NT2/D1 (cell line): ENCODE data around the gene EML6.
A peak's percentile ranks its signal among the peaks of the same experiment; 100 is the strongest.

Source experiments
- DNase-seq: peaks from one replicate; pipeline ENCODE4 v3.0.0-alpha.2; 2011; ENCODE audit warnings: low read depth, low spot score
- H3K27me3 ChIP-seq: 2 replicates; pipeline ENCODE4 v1.6.0; 2011; ENCODE audit warnings: mild to moderate bottlenecking; ENCODE audit not compliant: insufficient read length, insufficient read depth
- H3K36me3 ChIP-seq: 2 replicates; pipeline ENCODE4 v1.6.1; 2011; ENCODE audit warnings: mild to moderate bottlenecking, low read length, mixed read lengths; ENCODE audit not compliant: insufficient read depth, insufficient read length
- H3K4me1 ChIP-seq: 2 replicates; pipeline ENCODE4 v1.5.1; 2011; ENCODE audit not compliant: insufficient read depth, insufficient read length
- H3K4me3 ChIP-seq: 2 replicates; pipeline ENCODE4 v1.5.1; 2011; ENCODE audit warnings: low read depth; ENCODE audit not compliant: insufficient read length
- H3K9ac ChIP-seq: 2 replicates; pipeline ENCODE4 v1.6.0; 2011; ENCODE audit warnings: low read depth; ENCODE audit not compliant: insufficient read length
- H3K9me3 ChIP-seq: 2 replicates; pipeline ENCODE4 v1.5.1; 2011; ENCODE audit warnings: mild to moderate bottlenecking, low read length; ENCODE audit not compliant: insufficient read depth
- SUZ12 ChIP-seq: IDR thresholded peaks from 2 replicates; pipeline ENCODE4 v1.6.1; 2011; ENCODE audit not compliant: insufficient read length, insufficient read depth; ENCODE audit errors: extremely low read depth
- YY1 ChIP-seq: IDR thresholded peaks from 2 replicates; pipeline ENCODE4 v1.6.1; 2011; ENCODE audit not compliant: insufficient read length, insufficient read depth
- ZNF274 ChIP-seq: IDR thresholded peaks from 2 replicates; pipeline ENCODE4 v1.6.1; 2011; ENCODE audit warnings: mild to moderate bottlenecking, low read depth, low read length

EML6 gene

DNA sequence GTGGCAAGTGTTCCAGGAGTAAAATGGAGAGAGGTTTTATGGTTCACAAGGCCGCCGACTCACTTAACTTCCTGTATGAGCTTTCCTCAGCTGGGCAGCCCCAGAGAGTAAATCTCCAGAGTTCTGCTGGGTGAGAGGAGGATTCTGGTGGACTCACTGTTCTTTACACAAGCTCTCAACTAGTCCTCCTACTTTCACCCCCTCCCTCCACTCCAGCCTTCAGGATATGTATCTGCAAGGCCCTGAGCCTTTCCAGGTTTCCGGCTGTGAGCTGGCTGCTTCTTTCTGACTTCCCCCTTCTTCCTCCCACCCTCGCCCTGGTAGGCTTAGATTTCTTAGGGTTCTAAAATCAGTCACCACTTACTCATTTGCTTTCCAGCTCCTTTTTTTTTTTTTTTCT is 34.0 kb downstream of the EML6 start:
- Histone ChIP-seq H3K36me3 (no peaks in the 10 kb centered on the region), H3K4me1 (peaks cover 2% of the 10 kb centered on the region), H3K4me3 (no peak overlapping the region), H3K27me3 (no peaks in the 10 kb centered on the region), H3K9ac (no peak overlapping the region), H3K9me3 (no peaks in the 10 kb centered on the region)
- no peak for TF ChIP-seq YY1
- no peak for TF ChIP-seq SUZ12
- no peak for TF ChIP-seq ZNF274
- DNase-seq, result peak; percentile 11

DNA sequence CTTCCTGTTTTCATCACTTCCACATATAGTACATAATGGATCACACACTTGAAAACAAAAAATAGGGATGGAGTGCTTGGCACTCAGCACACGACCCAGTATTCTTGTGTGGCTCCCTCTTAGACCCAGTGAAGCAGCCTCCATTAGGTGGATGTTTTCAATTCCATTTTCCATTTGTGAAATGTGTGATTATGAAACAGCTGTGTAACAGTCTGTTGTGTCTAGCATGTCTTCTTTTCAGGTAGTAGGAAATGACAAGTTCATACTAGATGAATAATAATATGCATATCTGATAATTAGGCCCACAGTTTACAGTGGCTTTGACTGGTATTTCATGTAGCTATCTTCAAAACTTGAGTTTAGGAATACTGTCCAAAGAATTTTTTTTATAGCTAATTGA is 35.5 kb downstream of the EML6 start:
- H3K9me3 ChIP-seq, result no peaks in the 10 kb centered on the region
- H3K4me3 ChIP-seq, result no peak overlapping the region
- no peak for TF ChIP-seq ZNF274
- no peak for TF ChIP-seq YY1
- TF ChIP-seq SUZ12, result no peak
- peaks cover 2% of the 10 kb centered on the region for H3K4me1 ChIP-seq
- H3K27me3 ChIP-seq, result no peaks in the 10 kb centered on the region
- no peak for DNase-seq
- H3K36me3 ChIP-seq, result no peaks in the 10 kb centered on the region
- no peak overlapping the region for H3K9ac ChIP-seq

DNA sequence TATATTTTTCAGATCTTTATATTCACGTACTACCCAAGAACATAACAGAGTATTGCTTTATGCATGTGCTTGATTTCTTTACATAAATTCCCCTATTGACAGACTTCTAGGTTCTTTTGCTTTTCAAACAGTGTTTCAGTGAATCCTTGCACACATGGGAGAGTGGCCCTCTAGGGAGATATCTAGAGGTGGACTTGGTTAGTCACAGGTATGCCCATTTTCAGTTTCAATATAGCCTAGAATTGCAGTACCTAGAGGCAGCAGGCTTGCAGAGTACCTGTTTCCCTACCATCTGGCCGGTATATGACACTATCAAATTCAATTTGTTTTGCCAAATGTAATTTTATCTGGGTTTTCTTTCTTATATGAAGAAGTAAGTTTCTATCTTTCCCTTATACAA is 36.8 kb downstream of the EML6 start:
- Histone ChIP-seq H3K9ac (no peak overlapping the region), H3K36me3 (no peaks in the 10 kb centered on the region), H3K4me3 (no peak overlapping the region), H3K4me1 (peaks cover 2% of the 10 kb centered on the region), H3K27me3 (no peaks in the 10 kb centered on the region), H3K9me3 (no peaks in the 10 kb centered on the region)
- TF ChIP-seq SUZ12 (no peak), YY1 (no peak), ZNF274 (no peak)
- no peak for DNase-seq

DNA sequence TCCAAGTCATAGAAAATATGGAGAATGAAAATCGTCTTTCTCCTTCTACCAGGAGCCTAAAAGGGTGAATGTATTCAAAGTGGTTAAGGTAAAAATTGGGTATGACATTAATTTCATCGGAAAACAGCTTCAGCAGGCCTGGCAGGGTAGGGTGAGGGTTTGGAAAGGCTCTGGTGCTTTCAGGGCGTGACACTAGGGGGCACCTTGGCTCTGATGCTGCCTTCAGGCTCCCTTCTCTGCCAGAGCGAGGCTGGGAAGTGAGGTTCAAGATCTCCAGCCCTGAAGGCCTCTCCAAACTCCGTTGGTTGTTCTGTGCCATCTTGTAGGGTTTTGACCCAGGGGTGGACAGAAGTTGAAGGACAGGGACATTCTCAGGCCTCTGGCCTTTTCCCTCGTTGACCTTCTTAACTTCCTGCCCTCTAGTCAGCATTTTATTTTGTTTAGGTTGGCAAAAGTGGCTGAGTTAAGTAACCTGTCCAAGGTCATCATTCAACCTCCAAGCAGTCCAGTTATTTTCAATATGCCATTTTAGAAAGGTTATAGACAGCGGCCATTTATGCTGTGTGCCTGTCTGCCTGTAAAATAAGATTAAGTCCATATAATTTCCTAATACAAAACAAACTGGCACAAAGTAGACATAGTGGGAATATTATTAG is 40.3 kb downstream of the EML6 start:
- Histone ChIP-seq H3K36me3 (no peaks in the 10 kb centered on the region), H3K4me3 (no peak overlapping the region), H3K9me3 (no peaks in the 10 kb centered on the region), H3K27me3 (no peaks in the 10 kb centered on the region), H3K4me1 (no peaks in the 10 kb centered on the region), H3K9ac (no peak overlapping the region)
- DNase-seq, result peak; percentile 9
- TF ChIP-seq ZNF274 (no peak), YY1 (no peak), SUZ12 (no peak)

DNA sequence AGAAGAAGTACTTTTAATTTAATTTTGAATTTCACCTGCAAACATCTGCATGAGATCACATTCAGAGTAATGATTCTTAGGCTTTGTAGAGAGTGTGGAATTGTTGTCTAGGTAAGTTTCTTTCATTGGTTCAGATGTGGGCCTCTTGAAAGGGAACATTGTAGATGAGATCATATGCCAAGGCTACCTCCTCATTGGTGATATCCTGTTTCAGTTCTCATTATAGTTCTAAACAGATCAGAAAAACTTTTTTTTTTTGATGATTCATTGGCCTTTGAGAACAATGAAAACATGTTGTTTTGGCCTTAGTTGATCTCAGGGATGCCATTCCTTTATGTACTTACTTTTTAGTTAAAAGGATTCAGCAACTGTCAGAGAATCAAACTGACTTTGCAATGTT is 44.5 kb downstream of the EML6 start:
- DNase-seq, result no peak
- no peaks in the 10 kb centered on the region for H3K4me1 ChIP-seq

DNA sequence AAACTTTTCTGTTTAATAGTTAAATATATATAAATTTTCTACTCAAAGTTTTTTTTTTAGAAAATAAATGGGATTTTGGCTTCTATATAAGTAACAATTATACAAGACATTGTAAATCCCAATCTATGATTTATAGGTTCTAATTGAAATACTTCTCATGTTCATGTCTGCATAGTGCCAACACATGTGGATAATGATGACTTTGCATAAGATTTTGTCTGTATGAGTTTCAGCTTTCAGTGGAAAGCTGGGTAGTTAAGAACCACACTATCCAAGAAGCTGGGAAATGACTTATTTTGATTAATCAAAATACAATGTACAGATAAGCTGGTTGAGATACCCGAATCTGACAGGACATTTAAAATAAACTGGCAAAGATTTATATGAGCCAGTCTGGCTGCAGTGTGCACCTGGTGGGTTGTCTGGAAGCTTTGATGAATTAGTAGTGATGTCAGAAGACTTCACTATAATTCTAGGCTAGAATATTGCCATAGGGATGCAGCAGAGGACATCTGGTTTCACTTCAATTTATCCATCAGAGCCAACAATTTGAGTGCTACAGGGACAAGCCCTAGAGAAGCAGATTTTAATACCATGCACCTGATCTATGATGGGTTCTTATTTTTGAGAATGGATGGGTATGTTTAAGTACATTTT is 45.4 kb downstream of the EML6 start:
- Histone ChIP-seq H3K9me3 (no peaks in the 10 kb centered on the region), H3K4me3 (no peak overlapping the region), H3K9ac (no peak overlapping the region), H3K4me1 (no peaks in the 10 kb centered on the region), H3K27me3 (no peaks in the 10 kb centered on the region), H3K36me3 (no peaks in the 10 kb centered on the region)
- TF ChIP-seq SUZ12 (no peak), YY1 (no peak)
- DNase-seq, result no peak

More for the DNA sequence above, 44.5 kb downstream of the EML6 start:
- Histone ChIP-seq H3K27me3 (no peaks in the 10 kb centered on the region), H3K4me3 (no peak overlapping the region), H3K9me3 (no peaks in the 10 kb centered on the region), H3K36me3 (no peaks in the 10 kb centered on the region), H3K9ac (no peak overlapping the region)
- no peak for TF ChIP-seq YY1
- no peak for TF ChIP-seq SUZ12
- no peak for TF ChIP-seq ZNF274

DNA sequence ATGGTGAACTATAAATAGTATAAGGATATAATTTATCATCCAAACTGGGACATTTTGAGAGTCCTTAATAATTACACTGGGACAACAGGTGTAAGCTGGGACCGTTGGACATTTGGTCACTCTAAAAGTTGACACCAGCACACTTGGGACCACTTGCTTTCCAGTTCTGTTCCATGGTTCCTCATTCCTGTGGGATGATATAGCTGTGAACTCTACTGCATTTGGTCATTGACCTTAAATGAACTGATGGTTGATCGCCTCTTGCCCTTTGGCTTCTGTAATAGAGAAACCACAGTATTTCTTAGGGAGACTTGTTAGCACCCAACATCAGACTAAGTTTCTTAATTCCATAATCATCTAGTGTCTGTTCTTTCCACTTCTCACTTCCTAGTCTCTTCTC is 46.7 kb downstream of the EML6 start:
- Histone ChIP-seq H3K27me3 (no peaks in the 10 kb centered on the region), H3K4me3 (no peak overlapping the region), H3K9ac (no peak overlapping the region), H3K9me3 (peaks cover 12% of the 10 kb centered on the region), H3K4me1 (no peaks in the 10 kb centered on the region), H3K36me3 (no peaks in the 10 kb centered on the region)
- DNase-seq, result no peak
- TF ChIP-seq ZNF274, result no peak
- TF ChIP-seq YY1, result no peak

DNA sequence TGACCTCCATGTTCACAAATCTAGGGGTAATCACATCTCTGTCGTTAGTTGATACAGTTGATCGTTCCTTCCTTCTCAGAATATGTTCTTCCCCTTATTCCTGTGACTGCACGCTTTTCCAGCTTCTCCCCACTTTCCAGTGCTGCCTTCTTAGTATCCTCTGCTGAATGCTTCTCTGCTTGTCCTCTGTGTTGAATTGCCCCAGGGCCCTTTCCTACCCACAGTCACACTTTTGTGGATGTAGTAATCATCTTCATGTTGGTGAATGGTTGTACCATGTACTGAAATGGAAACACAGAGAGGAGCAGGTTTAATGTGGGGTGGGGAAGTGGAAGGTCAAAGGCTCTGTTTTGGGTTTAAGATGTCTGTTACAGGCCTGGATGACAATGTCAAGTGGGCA is 47.2 kb downstream of the EML6 start:
- no peak for DNase-seq
- Histone ChIP-seq H3K27me3 (no peaks in the 10 kb centered on the region), H3K9ac (no peak overlapping the region), H3K9me3 (peaks cover 17% of the 10 kb centered on the region), H3K36me3 (no peaks in the 10 kb centered on the region), H3K4me1 (no peaks in the 10 kb centered on the region), H3K4me3 (no peak overlapping the region)
- no peak for TF ChIP-seq SUZ12
- TF ChIP-seq YY1, result no peak
- TF ChIP-seq ZNF274, result no peak
